Thyroid gland (tissue), 4 donors: ENCODE data around the gene PPP3CA.

Source experiments
- POLR2A ChIP-seq, 2 donors: fragments of 450-650 bp; IDR thresholded peaks; one replicate each; pipeline ENCODE4 v1.6.1; 2017; ENCODE audit warnings: antibody characterized with exemption in 2 of 2, mild to moderate bottlenecking in 2 of 2, moderate library complexity in 1 of 2
- TF ChIP-seq, protein P1 (sequence below), 6 experiments: fragments of 200-600 bp in 3 of 6; fragments of 450-650 bp in 3 of 6; sonication (generic) in 3 of 6; IDR thresholded peaks; one replicate each; pipeline ENCODE4 v1.5.1; 2016 to 2019; ENCODE audit warnings: antibody characterized with exemption in 6 of 6, mild to moderate bottlenecking in 2 of 6, inconsistent platforms in 1 of 6, moderate library complexity in 1 of 6

DNA sequence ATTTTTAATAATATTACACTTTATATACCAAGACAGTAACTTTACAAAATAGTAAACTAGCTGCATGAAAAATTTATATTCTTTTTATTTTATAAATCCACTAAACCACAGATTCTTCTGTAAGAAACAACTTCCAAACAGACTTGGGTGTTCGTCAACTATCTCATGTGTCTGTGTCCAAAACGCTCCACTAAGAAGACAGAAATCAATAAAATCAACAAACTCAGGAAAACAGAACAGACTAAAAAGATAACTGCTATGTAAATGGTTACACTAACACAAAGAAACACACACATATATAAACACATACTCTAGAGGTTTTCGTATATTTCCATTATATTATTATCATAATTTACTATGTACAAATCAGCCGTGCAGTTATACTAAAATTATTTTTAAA is 158.4 kb downstream of the PPP3CA start:
- TF ChIP-seq, protein P1, sequence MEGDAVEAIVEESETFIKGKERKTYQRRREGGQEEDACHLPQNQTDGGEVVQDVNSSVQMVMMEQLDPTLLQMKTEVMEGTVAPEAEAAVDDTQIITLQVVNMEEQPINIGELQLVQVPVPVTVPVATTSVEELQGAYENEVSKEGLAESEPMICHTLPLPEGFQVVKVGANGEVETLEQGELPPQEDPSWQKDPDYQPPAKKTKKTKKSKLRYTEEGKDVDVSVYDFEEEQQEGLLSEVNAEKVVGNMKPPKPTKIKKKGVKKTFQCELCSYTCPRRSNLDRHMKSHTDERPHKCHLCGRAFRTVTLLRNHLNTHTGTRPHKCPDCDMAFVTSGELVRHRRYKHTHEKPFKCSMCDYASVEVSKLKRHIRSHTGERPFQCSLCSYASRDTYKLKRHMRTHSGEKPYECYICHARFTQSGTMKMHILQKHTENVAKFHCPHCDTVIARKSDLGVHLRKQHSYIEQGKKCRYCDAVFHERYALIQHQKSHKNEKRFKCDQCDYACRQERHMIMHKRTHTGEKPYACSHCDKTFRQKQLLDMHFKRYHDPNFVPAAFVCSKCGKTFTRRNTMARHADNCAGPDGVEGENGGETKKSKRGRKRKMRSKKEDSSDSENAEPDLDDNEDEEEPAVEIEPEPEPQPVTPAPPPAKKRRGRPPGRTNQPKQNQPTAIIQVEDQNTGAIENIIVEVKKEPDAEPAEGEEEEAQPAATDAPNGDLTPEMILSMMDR (IDR thresholded peaks at IDR 0.05), result no peak
- no peak for TF ChIP-seq POLR2A (IDR thresholded peaks at IDR 0.05)
